Measurements from ENCODE around the gene BCORL1. TPM values are rescaled to one million over a fixed set of nuclear protein-coding genes. Genes with fewer than 3 reads are reported as not detected.

The BCORL1 gene
- polyA plus RNA-seq, 1 of the 3 experiments (the other 2 are of a cell fraction): 4.2 TPM

DNA sequence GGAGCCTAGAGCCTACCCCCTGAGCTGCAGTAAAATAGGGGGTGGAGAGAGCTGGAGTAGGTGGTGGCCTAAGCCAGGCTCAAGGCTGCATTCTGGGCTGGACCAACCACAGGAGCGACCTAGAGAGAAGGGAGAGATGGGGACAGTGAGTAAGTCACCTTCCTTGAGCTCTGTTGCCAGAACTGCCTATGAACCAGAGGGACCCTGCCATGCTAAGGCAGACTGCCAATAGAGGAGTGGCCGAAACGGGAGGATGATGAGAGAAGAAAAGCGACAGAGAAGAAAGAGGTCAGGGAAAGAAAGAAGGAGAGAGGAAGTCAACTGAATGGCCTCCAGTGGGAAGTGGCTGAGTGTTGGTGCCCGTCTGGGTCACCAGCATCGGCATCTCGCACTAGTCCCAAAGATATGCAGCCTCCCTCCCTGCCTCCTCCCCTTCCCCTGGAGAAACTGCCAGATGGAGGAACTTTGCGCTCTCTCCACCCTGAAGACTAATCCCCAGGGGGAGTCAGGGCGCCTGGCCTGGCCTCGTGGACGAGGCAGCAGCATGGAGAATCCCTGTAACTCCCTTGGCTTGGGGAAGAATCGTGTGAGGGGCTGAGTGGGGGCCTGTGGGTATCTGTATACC is 99.1 kb downstream of the BCORL1 start:
- no peaks in the 10 kb centered on the region for H3K36me3 ChIP-seq (replicated peaks in 1 of 2; ENCODE audit: control insufficient read depth in 1 of 2, insufficient read depth in 2 of 2, low read length in 1 of 2)
- ChIA-PET CTCF (interaction anchor here (0.8 to 5.5 kb wide), 14 partner anchors 13 to 481 kb away, joined by 3 to 113 read pairs (median 6); partner anchors contain the start of genes AIFM1 and RAB33A), POLR2A (no interaction called here)
- TF ChIP-seq, protein P1, sequence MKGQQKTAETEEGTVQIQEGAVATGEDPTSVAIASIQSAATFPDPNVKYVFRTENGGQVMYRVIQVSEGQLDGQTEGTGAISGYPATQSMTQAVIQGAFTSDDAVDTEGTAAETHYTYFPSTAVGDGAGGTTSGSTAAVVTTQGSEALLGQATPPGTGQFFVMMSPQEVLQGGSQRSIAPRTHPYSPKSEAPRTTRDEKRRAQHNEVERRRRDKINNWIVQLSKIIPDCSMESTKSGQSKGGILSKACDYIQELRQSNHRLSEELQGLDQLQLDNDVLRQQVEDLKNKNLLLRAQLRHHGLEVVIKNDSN (IDR thresholded peaks at IDR 0.05; ENCODE audit: borderline replicate concordance, low read depth): no peak
- TF ChIP-seq, protein P2, sequence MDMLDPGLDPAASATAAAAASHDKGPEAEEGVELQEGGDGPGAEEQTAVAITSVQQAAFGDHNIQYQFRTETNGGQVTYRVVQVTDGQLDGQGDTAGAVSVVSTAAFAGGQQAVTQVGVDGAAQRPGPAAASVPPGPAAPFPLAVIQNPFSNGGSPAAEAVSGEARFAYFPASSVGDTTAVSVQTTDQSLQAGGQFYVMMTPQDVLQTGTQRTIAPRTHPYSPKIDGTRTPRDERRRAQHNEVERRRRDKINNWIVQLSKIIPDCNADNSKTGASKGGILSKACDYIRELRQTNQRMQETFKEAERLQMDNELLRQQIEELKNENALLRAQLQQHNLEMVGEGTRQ (IDR thresholded peaks at IDR 0.05; ENCODE audit: borderline replicate concordance, low read depth, low read length): no peak
- no peaks in the 10 kb centered on the region for H3F3A ChIP-seq (replicated peaks; ENCODE audit: insufficient read depth)
- H3K4me1 ChIP-seq (ENCODE audit: control insufficient read depth in 1 of 2, insufficient read depth in 2 of 2, low read depth in 1 of 2, low read length in 1 of 2): peaks cover 0 to 17% of the 10 kb centered on the region in 2 experiments; a peak in 1 of 4 replicates
- no peak for DNase-seq
- WGBS (ENCODE audit: low lambda C conversion rate): 44% methylated on average over 11 of the region's 12 CpGs
- no peaks in the 10 kb centered on the region for H3K9me3 ChIP-seq
- no peak overlapping the region for H2AFZ ChIP-seq (ENCODE audit: low read depth)
- H3K9me2 ChIP-seq: no peaks in the 10 kb centered on the region
- no peaks in the 10 kb centered on the region for H3K79me2 ChIP-seq (ENCODE audit: insufficient read depth)
- peak overlapping the region in 1 of 2 experiments; percentile 18; a peak in 1 of 4 replicates for H3K27ac ChIP-seq (ENCODE audit: low read depth in 2 of 2, low read length in 1 of 2)
- H3K4me2 ChIP-seq: no peak overlapping the region
- no peaks in the 10 kb centered on the region for H4K20me1 ChIP-seq (ENCODE audit: insufficient read depth)
- H3K27me3 ChIP-seq (ENCODE audit: insufficient read depth): peaks cover 28% of the 10 kb centered on the region; the same call in 1 of the 2 replicates
- H3K4me3 ChIP-seq (ENCODE audit: low read depth in 2 of 2, low read length in 1 of 2): no peak overlapping the region
- no peak overlapping the region for H3K9ac ChIP-seq

DNA sequence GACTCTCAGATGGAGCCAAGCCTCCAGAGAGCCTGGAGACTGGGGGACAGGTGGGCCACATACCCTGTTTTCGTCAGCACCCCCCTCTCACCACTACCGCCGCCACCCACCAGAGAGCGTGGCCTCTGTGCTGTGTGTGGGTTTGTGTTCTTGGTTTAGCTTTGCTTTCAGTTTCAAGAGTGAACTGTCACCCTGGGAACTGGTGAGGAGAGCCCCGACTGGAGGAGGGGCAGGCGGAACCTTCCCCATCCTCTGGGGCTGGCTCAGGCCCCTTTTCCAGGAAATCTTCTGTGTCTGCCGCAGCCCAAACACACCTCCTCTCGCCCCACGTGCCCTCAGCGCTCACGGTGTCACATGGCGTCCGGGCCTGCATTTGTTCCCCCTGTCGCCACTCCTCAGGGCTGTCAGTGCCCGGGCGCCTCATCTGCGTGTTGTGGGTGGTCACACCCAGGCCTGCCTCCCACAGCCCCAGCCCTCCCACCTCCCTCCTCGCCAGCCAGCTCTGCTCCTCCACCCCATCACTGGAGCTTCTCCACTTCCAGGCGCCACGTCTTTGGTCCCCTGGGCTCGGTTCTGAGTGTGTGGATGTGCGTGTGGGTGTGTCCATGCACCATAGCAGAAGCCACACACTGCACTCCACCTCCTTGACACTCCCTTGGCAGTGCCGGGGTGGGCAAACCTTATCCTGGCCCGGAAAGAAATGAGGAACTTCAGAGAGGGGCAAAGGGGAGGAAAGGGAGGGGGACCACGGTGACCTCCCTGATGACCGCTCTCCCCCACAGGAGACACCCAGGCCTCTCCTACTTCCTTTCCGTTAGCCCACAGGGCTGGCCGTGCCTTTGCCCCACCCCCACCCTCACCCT is 100.0 kb downstream of the BCORL1 start:
- Histone ChIP-seq H3K79me2 (ENCODE audit: insufficient read depth) (no peaks in the 10 kb centered on the region), H4K20me1 (ENCODE audit: insufficient read depth) (no peaks in the 10 kb centered on the region), H3K9me3 (no peaks in the 10 kb centered on the region), H3K36me3 (replicated peaks in 1 of 2; ENCODE audit: control insufficient read depth in 1 of 2, insufficient read depth in 2 of 2, low read length in 1 of 2) (no peaks in the 10 kb centered on the region), H3K4me1 (ENCODE audit: control insufficient read depth in 1 of 2, insufficient read depth in 2 of 2, low read depth in 1 of 2, low read length in 1 of 2) (peaks cover 0 to 17% of the 10 kb centered on the region in 2 experiments; a peak in 1 of 4 replicates), H3F3A (replicated peaks; ENCODE audit: insufficient read depth) (no peaks in the 10 kb centered on the region), H3K9me2 (no peaks in the 10 kb centered on the region), H3K9ac (no peak overlapping the region), H2AFZ (ENCODE audit: low read depth) (no peak overlapping the region), H3K27ac (ENCODE audit: low read depth in 2 of 2, low read length in 1 of 2) (no peak overlapping the region), H3K4me3 (ENCODE audit: low read depth in 2 of 2, low read length in 1 of 2) (no peak overlapping the region), H3K4me2 (no peak overlapping the region), H3K27me3 (ENCODE audit: insufficient read depth) (peaks cover 36% of the 10 kb centered on the region; the same call in 1 of the 2 replicates)
- ChIA-PET POLR2A (no interaction called here), CTCF (interaction anchor here (3.3 kb wide), 1 partner anchor 39 kb away, joined by 26 read pairs; no protein-coding TSS in a partner anchor)
- WGBS (ENCODE audit: low lambda C conversion rate): 55% methylated on average over 25 of the region's 28 CpGs
- no peak for DNase-seq
- TF ChIP-seq TAF1 (IDR thresholded peaks at IDR 0.05; ENCODE audit: borderline replicate concordance, low read depth, low read length) (no peak), EZH2phosphoT487 (IDR thresholded peaks at IDR 0.05; ENCODE audit: borderline replicate concordance, low read depth) (no peak), GABPA (IDR thresholded peaks at IDR 0.05; ENCODE audit: low read depth) (no peak), MEF2A (IDR thresholded peaks at IDR 0.05; ENCODE audit: borderline replicate concordance, low read depth) (no peak), GATA2 (CRISPR knock-in tag; IDR thresholded peaks at IDR 0.05) (no peak), FOSL2 (IDR thresholded peaks at IDR 0.05; ENCODE audit: borderline replicate concordance, low read depth) (no peak)
- TF ChIP-seq, protein P3, sequence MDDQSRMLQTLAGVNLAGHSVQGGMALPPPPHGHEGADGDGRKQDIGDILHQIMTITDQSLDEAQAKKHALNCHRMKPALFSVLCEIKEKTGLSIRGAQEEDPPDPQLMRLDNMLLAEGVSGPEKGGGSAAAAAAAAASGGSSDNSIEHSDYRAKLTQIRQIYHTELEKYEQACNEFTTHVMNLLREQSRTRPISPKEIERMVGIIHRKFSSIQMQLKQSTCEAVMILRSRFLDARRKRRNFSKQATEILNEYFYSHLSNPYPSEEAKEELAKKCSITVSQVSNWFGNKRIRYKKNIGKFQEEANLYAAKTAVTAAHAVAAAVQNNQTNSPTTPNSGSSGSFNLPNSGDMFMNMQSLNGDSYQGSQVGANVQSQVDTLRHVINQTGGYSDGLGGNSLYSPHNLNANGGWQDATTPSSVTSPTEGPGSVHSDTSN (IDR thresholded peaks at IDR 0.05): no peak
- TF ChIP-seq, protein P4, sequence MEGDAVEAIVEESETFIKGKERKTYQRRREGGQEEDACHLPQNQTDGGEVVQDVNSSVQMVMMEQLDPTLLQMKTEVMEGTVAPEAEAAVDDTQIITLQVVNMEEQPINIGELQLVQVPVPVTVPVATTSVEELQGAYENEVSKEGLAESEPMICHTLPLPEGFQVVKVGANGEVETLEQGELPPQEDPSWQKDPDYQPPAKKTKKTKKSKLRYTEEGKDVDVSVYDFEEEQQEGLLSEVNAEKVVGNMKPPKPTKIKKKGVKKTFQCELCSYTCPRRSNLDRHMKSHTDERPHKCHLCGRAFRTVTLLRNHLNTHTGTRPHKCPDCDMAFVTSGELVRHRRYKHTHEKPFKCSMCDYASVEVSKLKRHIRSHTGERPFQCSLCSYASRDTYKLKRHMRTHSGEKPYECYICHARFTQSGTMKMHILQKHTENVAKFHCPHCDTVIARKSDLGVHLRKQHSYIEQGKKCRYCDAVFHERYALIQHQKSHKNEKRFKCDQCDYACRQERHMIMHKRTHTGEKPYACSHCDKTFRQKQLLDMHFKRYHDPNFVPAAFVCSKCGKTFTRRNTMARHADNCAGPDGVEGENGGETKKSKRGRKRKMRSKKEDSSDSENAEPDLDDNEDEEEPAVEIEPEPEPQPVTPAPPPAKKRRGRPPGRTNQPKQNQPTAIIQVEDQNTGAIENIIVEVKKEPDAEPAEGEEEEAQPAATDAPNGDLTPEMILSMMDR (IDR thresholded peaks at IDR 0.05): no peak

All from SK-N-SH (cell line).